GM18909 (cell line): ENCODE data around the gene DNM3.

ENCODE experiments used
- ATAC-seq: cut with Tn5 transposase; IDR thresholded peaks from one replicate; pipeline ENCODE4 v1.9.1; 2021; ENCODE audit warnings: mild to moderate bottlenecking; ENCODE audit not compliant: unreplicated experiment, poor library complexity

DNM3 gene

DNA sequence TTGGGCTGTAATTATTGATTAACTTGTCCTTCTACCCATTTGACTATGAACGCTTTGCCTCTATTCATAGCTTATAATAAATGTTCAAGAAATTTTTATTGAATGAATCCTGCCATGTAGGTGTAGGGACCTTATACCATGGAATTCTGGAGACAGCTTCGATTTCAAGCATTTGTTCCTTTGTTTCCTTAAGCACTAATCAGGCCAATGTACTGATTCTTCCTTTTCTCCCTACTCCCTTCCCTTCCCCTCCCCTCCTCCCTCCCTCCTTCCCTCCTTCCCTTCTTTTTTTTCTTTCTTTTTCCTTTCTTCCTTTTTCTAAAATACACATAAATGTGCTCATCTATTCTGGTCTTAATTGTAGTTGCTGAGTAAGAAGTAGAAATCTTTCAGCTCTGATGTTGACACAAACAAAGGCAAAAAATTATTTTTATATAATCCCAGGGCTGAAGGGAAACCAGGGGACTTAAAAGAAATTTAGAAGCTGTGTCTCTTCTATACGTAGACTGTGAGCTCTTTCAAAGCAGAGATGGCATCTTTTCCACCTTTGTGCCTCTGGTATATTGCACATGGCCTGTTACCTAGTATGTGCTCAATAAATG lies 24.9 kb upstream of the DNM3 start:
- no peak for ATAC-seq

DNA sequence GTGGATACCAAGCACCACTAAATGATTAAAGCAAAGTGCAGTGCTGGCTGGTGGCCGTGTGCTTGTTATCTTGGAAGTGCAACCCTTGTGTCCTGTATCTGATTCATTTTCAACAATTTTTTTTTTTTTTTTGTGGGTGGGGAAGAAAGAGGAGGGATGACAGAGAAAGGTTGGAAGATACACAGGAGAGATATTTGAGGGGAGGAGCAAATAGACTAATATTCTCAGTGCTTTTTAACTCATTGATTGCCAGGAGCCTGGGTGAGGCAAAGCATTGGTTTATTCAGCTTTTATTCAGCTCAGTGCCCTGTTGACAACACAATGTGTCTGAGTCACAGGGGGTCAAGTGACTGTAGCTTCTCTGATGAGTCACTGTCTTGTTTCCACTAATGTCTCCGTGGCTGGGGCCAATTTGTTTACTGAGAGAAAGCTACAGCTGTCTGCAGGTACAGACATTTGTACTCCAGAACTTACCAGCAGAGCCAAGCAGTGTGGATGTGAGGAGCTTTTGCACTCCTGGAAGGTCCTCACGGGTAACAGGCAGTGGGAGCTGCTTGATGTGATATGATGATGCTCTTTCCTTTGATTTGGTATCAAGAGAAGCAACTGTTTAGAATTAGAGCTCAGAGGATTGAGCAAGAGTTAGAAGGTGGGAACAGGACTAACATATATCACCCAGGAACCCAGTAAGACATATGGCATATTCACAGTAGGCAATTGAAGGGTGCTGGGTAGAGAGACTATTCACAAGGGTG lies 23.6 kb upstream of the DNM3 start:
- no peak for ATAC-seq

GRCh38 chr1:171819946-171820345 lies 21.4 kb upstream of the DNM3 start:
- no peak for ATAC-seq

DNA sequence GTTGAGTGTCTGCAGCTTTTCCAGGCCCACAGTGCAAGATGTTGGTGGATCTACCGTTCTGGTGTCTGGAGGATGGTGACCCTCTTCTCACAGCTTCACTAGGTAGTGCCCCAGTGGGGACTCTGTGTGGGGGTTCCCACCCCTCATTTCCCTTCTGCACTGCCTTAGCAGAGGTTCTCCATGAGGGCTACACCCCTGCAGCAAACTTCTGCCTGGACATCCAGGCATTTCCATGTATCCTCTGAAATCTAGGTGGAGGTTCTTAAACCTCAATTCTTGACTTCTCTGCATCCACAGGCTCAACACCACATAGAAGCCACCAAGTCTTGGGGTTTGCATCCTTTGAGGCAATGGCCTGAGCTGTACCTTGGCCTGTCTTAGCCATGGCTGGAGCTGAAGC lies 14.3 kb upstream of the DNM3 start:
- no peak for ATAC-seq

GRCh38 chr1:171828794-171829193 lies 12.5 kb upstream of the DNM3 start:
- ATAC-seq: no peak

DNA sequence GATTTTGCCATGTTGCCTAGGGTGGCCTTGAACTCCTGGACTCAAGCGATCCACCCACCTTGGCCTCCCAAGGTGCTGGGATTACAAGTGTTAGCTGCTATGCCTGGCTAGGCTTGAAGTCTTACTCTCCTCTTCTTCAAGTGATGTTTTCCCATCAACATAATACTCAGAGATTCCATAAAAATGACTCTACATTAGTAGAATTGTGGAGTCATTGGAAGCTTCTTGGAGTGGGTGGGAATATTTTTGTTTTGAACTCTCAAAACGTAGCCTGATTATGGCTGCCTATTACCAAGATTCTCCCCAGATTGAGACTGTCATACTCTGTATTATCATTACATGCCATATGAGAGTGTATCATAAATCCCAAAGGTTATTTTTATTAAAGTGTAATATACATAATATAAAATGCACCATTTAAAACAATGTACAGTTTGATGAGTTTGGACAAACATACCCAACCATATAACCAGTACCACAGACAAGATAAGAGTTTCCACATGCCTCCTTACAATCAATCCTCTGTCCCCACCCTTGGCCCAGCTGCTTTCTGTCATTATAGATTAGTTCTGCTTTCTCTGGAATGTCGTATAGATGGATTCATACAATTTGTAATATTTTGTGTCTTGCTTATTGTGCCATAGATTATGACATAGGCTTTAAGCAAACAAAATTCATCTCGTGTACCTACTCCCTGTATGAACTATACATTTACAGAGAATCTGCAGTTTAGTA lies 8.0 kb upstream of the DNM3 start:
- no peak for ATAC-seq

DNA sequence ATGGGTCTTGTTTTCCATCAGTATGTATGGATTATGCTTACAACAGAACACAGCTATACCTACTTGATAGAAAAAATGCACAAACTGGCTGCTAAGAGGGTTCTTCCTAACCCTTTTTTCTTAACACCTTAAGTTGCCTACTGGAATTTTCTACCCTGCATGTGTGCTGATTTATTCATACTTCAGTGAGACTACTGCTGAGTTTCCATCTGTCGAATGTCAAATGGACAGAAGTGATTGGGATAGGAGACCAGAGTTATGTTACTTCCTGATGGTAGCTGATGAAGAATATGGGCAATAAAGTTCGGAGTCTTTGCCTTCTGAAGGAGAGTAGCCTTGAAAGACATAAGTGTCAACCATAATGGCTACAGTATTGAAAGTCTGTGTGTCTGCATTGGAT lies 6.5 kb upstream of the DNM3 start:
- no peak for ATAC-seq

DNA sequence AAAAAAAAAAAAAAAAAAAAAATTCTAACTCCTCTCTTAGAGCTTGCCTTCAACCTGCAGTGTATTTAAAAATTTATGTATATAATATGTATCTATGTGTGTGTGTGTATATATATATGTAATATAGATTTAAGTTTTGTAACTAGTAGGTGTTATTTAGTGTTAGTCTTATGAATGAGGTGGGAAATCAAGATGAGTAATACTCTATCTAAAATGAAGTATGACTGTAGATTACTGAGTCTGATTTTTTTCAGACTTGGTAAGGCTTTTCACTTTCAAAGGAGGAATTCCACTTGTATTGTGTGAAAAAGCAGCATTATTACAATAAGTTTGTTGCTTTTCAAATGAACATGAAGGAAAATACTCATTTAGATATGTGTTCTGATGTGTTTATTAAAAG lies 5.4 kb upstream of the DNM3 start:
- ATAC-seq: no peak

DNA sequence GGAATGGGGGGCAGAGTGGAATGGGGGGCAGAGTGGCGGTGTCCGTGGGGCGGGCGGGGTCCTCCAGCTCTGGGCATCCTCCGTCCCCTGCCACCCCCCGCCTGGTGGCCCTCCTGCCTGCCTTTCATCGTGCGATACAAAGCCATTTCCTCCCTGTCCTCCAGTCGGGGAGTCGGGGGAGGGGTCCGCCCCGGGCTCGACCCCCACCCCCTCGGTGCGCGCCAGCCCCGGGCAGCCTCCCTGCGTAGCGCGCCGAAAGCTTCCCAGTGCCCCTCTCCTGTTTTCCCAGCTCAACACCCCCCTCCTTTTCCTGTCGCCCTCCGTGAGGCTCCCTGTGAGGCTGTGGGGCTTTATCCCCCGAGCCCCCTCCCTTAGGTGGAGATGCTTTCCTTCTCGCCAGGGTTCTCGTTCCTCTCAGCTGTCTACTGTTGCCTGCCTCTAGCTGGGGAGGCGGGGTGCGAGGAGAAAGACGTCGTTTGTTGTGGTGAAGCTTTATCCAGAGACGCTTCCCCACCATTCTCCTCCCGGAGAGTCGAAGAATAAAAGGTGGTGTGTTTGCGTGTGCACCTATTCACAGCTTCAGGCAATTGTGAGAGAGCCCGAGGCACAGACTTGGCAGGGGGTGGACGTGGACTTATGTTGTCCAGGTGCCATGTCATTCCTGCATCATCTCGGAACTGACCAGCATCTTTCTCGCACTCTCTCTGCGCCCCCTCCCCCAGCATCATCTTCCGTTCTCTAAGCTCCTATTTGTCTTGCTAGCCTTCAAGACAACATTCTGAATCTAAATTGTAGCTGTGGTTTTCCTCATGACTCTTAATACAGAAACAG lies 848 bp downstream of the DNM3 start:
- no peak for ATAC-seq

DNA sequence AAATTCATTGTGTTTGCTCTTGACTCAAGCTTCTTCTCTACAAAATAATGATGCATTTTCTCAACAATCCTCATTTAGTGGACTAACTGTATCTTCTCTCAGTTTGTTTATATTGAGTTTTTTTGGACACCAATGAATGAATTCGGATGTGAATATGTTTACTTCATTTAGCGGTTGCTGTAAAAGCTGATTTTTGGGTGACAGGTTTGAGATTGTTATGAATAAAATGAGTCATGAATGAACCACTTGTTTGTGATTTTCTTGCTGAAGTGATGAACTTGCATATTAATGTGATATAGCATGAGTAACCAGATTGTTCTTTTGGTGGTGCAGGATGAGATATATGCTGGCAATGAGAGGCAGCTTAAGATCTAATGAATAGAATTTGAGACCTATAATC lies 3.1 kb downstream of the DNM3 start:
- no peak for ATAC-seq

GRCh38 chr1:171845998-171846397 lies 4.7 kb downstream of the DNM3 start:
- ATAC-seq: no peak

GRCh38 chr1:171849245-171849898 lies 8.1 kb downstream of the DNM3 start:
- ATAC-seq: no peak

- no peak for ATAC-seq
Observed at GRCh38 chr1:171850651-171851350, 9.5 kb downstream of the DNM3 start.

DNA sequence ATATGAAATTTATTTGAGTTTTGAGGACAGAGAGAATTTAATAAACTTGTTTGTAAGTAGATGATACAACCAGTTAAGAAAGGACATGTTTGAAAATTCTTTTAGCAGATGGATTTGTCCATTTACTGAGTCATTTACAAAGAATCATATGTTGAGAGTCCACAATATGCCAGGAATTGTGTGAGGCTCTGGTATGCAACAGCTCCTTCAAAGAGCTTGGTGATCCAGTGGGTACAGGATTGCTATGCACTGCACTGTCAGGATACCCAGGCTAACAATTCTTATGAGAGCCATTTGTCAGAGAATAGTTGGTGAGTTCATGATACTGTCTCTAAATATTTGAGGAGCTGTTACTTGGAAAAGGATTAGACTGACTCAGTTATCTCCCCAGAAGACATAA lies 11.0 kb downstream of the DNM3 start:
- ATAC-seq: no peak

- ATAC-seq: no peak
Observed at GRCh38 chr1:171855381-171855780, 14.1 kb downstream of the DNM3 start.

DNA sequence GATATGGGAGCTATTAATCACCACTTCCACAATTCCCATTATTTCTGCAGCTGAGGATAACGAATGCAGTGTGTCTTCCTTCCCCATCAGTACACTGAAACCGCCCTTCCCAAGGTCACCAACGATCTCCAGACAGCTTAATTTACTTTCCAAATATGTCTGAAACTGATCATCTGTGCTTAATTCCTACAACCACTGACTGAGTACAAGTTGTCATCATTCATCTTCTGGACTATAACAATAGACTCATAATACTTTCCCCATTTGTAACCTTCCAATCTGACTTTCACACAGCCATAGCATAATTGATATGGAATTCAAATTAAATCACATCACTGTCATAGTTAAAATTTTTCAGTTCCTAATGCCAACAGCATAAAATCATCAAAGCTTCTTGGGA lies 17.4 kb downstream of the DNM3 start:
- ATAC-seq: no peak

GRCh38 chr1:171860696-171861095 lies 19.4 kb downstream of the DNM3 start:
- ATAC-seq: no peak

DNA sequence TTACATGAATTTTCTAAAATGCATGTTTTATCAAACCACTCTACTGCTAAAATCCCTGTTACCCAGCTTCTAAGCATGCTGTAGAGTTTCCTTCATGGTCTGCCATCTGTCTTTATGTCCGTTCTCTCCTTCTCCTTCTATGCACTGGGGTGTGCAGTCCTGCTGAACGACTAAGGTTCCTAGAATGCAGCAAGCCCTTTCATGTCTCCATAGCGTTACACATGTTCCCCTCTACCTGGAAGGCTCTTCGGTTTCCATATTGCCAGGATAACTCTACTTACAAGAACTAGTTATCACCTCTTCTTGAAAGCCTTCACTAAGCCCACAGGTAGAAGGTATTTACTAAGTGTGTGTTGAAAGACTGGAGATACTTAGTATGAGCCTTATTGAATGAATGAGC lies 22.2 kb downstream of the DNM3 start:
- ATAC-seq: no peak

GRCh38 chr1:171864308-171864707 lies 23.0 kb downstream of the DNM3 start:
- no peak for ATAC-seq

DNA sequence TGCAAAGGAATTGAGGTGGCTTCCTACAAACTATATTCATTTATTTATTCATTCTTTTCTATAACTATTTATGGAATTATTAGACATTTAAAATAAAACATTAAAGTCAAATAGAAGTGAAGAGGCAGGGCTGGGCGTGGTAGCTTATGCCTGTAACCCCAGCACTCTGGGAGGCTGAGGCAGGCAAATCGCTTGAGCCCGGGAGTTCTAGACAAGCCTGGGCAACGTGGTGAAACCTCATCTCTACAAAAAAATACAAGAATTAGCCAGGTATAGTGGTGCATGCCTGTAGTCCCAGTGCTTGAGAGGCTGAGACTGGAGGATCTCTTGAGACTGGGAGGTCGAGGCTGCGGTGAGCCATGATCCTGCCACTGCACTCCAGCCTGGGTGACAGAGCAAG lies 23.8 kb downstream of the DNM3 start:
- no peak for ATAC-seq
